ENCODE results near the gene ARHGAP21.

Gene ARHGAP21

DNA sequence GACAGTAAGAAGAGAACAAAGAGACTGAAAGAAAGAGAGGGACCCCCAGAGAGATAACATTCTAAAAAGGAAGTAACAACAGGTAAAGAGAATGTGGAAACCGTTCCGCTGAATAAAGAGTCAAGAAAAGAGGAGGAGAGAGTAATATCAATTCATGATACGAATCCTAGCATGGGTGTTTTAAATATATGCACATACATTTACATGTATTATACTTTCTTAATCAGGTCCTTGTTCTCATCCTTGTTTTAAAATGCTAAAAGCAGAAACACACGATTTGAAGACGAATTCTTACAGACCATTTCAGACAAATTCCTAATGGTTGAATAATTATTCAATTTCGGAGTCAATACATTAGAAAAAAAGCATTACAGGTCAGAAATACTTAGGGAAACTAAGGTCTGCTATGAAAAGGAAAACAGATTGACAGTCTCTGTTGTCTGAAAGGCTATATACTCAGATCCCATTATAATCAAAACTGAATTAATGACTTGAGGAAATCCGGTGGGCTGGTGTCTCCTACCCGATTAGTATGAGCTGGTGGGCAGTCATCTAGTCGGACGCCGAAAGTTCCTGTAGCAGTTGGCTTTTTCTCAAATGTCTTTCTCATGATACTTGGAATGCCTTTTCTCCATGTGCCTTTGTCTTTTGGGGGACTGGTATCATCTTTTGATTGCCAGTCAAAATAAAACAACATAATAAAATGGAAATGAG, 127.3 kb downstream of the ARHGAP21 start:
- in situ Hi-C loops (cut with MboI; ENCODE audit: low sequenced_read_pairs, unreplicated experiment): no loop called here
- TF ChIP-seq, protein P1, sequence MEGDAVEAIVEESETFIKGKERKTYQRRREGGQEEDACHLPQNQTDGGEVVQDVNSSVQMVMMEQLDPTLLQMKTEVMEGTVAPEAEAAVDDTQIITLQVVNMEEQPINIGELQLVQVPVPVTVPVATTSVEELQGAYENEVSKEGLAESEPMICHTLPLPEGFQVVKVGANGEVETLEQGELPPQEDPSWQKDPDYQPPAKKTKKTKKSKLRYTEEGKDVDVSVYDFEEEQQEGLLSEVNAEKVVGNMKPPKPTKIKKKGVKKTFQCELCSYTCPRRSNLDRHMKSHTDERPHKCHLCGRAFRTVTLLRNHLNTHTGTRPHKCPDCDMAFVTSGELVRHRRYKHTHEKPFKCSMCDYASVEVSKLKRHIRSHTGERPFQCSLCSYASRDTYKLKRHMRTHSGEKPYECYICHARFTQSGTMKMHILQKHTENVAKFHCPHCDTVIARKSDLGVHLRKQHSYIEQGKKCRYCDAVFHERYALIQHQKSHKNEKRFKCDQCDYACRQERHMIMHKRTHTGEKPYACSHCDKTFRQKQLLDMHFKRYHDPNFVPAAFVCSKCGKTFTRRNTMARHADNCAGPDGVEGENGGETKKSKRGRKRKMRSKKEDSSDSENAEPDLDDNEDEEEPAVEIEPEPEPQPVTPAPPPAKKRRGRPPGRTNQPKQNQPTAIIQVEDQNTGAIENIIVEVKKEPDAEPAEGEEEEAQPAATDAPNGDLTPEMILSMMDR (IDR thresholded peaks at IDR 0.05; ENCODE audit: borderline replicate concordance, control extremely low read depth, extremely low read depth, insufficient read depth, missing control alignments): no peak

DNA sequence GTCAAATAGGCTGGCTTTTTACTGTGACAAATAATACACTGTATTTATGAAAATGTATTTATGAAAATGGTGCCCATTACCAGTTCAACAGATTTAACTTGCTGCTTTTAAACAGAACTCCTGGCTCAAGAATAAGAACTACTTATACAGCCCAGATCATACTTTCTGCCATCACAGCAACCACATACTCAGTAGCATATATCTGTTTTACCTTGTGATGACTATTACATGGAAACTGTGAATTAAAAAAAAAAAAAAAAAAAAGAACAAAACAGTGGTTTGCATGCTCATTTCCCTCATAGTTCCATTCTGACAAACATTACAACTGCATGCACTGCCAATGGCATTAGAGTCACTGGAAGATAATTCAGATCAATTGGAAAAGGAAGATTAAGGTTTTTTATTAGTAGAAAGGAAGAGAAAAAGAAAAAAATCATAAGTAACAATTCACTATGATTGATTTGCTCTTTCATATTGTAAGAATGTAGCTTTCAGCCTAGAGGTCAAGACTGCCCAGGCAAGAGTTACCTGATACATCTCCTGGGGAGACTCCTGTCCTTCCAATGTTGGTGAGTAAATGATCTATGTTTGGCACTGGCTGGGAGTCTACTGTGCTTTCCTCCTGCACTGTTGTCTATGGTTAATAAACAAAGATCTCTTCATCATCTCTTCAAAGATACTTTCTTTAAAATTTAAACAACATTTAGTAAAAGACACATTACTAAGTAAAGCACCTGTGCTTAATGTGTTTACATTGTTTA, 132.8 kb downstream of the ARHGAP21 start:
- DNase-seq (ENCODE audit: low spot score): no peak
- TF ChIP-seq, protein P1 (IDR thresholded peaks at IDR 0.05; ENCODE audit: borderline replicate concordance, control extremely low read depth, extremely low read depth, insufficient read depth, missing control alignments): no peak
- in situ Hi-C loops (cut with MboI; ENCODE audit: low sequenced_read_pairs, unreplicated experiment): no loop called here

More for the DNA sequence above, 127.3 kb downstream of the ARHGAP21 start:
- DNase-seq (ENCODE audit: low spot score): no peak

DNA sequence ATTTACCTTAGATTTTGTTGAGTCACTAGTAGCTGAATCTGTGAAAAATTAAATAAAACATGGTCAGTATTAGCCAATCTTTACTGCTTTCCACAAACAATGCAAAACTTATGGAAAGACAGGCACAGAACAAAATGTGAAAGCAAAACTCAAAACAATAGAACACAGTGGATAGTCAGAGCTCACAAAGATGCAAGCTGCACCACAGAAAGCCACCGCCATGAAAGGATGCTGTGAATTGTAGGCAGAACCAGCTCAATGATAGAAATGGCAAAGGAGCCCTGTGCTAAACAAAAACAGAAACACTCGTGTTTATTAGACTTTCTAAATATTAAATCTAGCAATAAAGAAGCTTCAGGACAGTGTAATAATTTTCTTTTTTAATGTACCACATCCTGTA, 134.4 kb downstream of the ARHGAP21 start:
- TF ChIP-seq, protein P1 (IDR thresholded peaks at IDR 0.05; ENCODE audit: borderline replicate concordance, control extremely low read depth, extremely low read depth, insufficient read depth, missing control alignments): no peak
- DNase-seq (ENCODE audit: low spot score): no peak
- in situ Hi-C loops (cut with MboI; ENCODE audit: low sequenced_read_pairs, unreplicated experiment): no loop called here

DNA sequence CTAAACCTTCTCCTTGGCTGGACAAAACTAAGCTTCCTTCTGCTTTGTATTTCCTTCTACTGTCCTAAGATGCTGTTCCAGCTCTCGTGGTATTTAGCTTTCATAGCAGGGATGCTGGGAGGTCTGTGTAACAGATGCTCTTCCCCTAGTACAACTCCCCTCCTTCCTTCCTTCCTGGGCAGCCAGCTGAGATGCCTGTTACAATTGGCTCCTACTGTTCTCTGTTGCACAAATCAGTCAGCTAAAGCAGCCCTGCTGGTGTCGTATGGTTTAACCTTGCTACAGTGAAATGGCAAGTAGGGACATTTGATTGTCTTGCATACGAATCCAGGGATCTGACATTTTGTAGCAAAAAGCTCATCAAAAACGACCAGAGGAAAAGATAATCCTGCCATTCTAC, 143.8 kb downstream of the ARHGAP21 start:
- TF ChIP-seq, protein P1 (IDR thresholded peaks at IDR 0.05; ENCODE audit: borderline replicate concordance, control extremely low read depth, extremely low read depth, insufficient read depth, missing control alignments): no peak
- in situ Hi-C loops (cut with MboI; ENCODE audit: low sequenced_read_pairs, unreplicated experiment): no loop called here
- no peak for DNase-seq (ENCODE audit: low spot score)

DNA sequence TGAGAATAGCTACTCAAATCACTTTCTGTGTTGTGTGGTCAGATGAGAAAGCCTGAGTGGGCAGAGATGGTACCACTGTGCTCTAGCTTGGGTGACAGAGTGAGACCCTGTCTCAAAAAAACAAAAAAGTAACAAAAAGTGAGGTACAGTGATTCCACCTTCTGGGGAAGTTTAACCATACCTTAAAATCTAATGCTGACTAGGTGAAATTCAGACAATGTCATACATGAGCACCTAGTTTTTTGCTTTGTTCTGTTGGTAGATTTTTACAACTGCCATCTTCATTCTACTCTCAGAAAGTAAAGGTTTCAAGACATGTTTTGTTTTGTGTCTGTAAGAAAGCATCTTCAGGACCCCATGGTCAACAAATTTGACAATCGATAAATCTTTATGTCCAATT, 144.2 kb downstream of the ARHGAP21 start:
- TF ChIP-seq, protein P1 (IDR thresholded peaks at IDR 0.05; ENCODE audit: borderline replicate concordance, control extremely low read depth, extremely low read depth, insufficient read depth, missing control alignments): no peak
- in situ Hi-C loops (cut with MboI; ENCODE audit: low sequenced_read_pairs, unreplicated experiment): no loop called here
- DNase-seq (ENCODE audit: low spot score): no peak

DNA sequence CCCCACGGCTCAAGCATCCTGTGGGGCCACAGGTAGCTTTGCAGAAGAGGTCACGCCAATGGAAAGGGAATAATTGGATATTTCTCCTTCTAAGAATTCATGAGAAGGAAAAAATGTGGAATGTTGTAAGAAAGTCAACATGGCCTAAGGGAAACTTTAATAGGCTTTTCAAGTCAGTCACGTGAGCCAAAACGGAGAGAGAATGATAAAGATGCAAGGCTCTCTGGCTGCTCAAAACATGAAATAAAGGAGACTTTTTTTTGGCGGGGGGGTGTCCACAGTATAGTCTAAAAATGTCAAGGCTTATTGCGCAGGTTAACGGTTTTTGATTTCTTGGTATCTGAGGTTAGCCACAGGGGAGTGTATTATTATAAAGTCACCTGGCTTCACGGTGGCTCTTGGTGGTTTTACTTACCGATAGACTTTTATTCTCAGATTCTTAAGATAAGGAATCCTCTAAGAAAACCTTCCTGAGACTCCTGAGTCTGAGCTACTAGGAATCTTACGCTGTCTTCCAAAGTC, 148.1 kb downstream of the ARHGAP21 start:
- in situ Hi-C loops (cut with MboI; ENCODE audit: low sequenced_read_pairs, unreplicated experiment): no loop called here
- DNase-seq (ENCODE audit: low spot score): no peak
- TF ChIP-seq, protein P1 (IDR thresholded peaks at IDR 0.05; ENCODE audit: borderline replicate concordance, control extremely low read depth, extremely low read depth, insufficient read depth, missing control alignments): no peak
